NCI-H345 treated with DMSO at 0.1 percent for 48 hours (cell line): ENCODE measurements around the gene C3orf49.

ENCODE experiments used
- DNase-seq: peaks from one replicate; lab custom pipeline; 2025; ENCODE audit not compliant: unreplicated experiment; lab: John Stamatoyannopoulos, UW

Gene C3orf49

GRCh38 chr3:63819151-63819398, at the start of gene C3orf49:
C3orf49 (plus strand) TSS chr3:63819299; CDS start chr3:63819472, 173 bp downstream.
- DNase-seq = no peak

GRCh38 chr3:63774781-63775180, 44.3 kb upstream of the C3orf49 start:
- no peak for DNase-seq

DNA sequence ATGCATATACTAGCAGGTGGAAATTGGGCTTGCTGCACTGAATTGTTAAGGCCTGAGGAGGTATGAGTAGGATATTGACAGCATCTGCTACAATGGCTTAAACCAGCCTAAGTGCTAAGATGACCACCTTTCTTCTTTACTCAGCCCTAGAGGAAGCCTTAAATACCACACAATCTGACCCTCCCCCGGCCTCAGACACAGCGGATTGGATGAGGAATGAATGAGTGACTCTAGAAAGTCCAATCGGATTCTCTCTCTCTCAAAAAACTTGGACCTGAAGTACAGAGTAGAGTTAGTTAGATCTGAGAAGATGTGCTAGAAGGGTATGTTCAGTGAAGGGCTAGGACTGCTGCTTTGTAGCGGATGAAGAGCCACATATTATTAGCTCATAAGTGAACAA, 39.9 kb upstream of the C3orf49 start:
- DNase-seq = no peak

GRCh38 chr3:63791974-63792373, 27.1 kb upstream of the C3orf49 start:
- DNase-seq = no peak

DNA sequence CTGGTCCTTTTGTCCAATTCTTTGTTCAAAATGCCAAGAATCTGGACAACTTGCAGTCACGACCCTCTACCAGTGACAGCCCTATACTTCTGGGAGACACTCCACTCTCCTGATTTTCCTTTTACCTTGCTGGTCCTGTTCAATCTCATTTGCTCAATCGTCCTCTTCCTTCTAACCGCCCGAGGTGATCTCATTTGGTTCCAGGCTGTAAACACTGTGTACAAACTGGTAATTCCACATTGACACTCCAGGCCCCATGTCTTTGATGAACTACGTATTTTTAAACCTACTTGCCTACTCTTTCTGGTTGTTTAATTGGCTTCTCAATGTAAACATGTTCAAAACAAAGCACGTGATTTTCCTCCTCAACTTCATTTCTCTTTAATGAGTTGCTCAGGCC, 23.7 kb upstream of the C3orf49 start:
- no peak for DNase-seq

DNA sequence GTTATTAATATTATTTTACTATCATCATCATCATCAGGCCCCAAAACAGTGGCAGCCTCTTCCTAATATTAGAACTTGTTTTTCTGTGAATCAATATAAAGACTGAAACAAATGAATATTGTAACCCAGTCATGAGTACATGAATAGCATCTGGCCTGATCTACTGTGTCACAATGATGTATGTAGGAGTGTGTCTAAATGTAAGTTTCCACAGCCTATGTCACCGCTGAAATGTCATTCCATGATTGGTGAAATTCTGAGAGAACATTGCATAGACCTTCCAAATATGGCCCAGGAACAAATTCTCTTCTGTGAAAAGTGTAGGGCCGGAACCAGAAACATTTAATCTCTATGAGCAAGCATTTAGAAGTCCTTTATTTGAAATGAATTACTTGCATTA, 20.6 kb upstream of the C3orf49 start:
- no peak for DNase-seq

- no peak for DNase-seq
These were observed 20.1 kb upstream of the C3orf49 start for GRCh38 chr3:63798949-63799348.

DNA sequence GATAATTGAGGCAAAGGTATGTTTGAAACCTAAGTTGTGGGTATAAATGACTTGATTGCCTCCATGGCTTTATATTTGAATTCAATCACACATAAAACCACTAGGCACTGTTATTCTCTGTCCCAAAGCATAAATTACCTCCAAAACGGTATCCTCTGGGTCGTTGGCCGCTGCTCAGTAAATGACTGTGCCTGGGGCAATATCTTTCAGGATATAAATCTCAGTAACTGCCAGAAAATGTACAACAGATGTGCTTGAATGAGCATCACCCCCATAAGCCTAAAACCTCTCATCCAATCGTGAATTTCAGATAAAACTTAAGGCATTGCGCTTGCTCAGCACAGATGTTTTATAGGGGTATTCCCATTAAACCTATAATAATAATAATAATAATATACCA, 19.0 kb upstream of the C3orf49 start:
- DNase-seq = no peak

- DNase-seq = no peak
These were observed 15.2 kb upstream of the C3orf49 start for GRCh38 chr3:63803911-63804310.

- no peak for DNase-seq
These were observed 11.0 kb upstream of the C3orf49 start for GRCh38 chr3:63807961-63808565.

DNA sequence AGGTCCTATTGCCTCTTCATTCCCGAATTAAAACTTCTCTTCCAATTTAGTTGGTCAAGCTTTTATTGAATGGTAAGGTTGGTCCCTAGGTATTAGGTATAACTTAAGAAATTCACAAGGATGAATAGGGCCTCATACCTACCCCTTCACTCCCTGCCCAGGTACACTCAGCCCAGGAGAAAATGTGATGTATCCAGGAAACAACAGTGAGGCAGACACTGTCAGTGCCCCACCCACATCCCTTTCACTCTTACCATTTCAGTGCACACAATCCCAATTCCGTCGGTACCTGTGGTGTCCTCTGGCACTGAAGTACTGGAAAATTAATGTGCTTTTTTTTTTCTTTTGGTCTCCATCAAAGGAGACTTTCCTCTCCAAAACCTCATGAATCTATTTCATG, 10.5 kb upstream of the C3orf49 start:
- no peak for DNase-seq

DNA sequence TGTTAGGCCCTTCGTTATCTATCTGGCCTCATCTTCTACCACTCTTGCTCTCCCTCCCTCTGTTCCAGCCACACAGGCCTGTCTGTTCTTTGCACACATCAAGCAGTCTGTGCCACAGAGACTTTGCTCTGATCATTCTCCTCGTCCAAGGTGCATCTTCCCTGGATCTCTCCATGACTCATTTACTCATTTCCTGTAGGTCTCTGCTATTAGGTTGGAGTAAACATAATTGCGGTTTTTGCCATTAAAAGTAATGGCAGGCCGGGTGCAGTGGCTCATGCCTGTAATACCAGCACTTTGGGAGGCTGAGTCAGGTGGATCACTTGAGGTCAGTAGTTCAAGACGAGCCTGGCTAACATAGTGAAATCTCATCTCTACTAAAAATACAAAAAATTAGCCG, 9.5 kb upstream of the C3orf49 start:
- no peak for DNase-seq

GRCh38 chr3:63814237-63814636, 4.9 kb upstream of the C3orf49 start:
- DNase-seq = no peak

- DNase-seq = no peak
These were observed 1.9 kb upstream of the C3orf49 start for GRCh38 chr3:63817225-63817624.

GRCh38 chr3:63818282-63819150, 583 bp upstream of the C3orf49 start:
- peak; percentile 68 for DNase-seq

DNA sequence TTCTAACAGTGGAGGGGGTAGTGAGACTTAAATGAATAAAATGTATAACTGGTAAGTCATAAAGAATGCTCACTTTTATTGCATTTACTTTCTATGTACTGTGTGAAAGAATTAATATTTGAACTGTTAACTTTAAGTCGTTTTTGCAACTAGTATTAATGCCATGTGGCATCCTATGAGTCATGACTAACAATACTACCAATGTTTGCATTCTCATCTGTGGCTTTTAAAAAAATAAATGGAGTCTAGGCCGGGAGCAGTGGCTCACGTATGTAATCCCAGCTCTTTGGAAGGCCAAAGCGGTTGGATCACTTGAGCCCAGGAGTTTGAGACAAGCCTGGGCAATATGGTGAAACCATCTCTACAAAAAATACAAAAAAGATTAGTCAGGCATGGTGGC, 5.2 kb downstream of the C3orf49 start:
- no peak for DNase-seq

DNA sequence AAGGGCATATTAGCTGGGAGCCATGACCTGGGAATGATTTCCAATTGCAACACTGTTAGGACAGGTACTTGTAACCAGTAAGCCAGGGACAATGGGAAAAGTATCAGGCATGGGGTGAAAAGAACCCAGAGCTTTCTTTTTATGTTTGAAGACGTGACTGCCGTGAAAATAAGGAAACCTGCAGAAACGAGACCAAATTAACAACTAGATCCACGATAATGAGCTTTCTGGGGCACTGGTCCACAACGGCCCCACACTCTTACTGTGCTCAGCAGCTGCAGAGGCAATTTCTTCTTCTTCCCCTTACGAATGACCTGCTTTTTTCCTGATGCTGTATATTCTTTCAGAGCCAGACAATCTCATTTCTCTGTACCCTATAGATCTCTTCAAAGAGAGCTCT, 11.4 kb downstream of the C3orf49 start:
- DNase-seq = no peak

DNA sequence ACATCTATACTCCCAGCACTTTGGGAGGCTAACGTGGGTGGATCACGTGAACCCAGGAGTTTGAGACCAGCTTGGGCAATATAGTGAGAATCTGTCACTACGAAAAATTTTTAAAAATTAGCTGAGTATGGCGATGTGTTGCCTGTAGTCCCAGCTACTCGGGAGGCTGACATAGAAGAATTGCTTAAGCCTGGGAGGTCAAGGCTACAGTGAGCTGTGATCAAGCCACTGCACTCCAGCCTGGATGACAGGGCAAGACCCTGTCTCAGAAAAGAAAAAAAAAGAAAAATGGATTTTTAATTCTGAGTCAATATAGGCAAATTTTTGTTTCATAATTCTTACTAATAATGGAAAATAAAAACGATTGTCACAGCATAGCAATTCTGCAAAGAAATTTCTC, 13.3 kb downstream of the C3orf49 start:
- no peak for DNase-seq

DNA sequence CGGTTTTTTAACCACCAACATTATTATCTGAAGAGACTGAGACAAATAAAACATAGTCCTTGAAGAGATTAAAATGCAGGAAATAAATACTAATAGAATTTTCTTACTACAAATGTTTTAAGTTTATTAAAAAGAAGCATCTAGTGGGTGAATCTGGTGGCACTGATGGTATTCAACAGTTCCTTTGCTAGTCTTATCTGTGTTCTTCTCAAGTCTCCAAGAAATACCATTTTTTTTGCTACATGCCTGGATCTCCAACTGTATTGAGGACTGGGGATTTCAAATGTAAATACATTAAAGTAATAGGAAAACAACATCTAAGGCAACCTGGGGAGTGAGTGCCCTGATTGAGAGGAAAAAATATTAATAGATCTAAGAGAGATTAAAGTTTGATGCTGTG, 22.6 kb downstream of the C3orf49 start:
- no peak for DNase-seq

GRCh38 chr3:63842127-63842526, 23.0 kb downstream of the C3orf49 start:
- no peak for DNase-seq

GRCh38 chr3:63845215-63845614, 26.1 kb downstream of the C3orf49 start:
- DNase-seq = no peak

DNA sequence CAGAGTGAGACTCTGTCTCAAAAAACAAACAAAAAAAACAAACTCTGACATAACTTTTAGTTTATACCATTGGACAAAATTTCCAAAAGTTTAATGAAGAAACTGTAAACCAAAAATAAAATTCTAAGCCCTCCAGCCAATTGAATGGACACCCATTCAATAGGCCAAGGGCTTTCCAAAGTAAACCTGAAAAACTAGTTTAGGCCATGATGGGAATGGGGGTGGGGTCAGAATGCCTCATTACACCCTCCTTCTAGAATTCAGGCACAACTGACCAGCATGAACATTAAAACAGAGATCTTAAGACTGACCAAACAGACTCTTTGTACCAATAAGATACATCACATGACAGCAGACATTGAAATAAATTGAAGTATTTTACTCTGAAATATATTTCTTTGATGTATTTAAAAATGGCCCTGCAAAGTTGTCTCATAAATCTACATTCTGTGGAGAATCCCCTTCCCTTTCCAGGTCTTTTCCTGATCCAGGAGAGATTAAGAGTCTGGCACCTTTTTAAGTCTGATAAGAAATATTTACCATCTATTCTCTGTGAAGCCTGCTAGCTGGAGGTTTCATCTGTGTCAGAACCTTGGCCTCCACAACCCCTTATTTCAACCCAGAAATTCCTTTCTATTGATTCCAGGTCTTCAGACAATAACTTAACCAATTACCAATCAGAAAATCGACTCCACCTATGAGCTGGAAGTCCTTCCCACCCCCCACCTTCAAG, 28.8 kb downstream of the C3orf49 start:
- no peak for DNase-seq
